ENCODE measurements around the gene DGKG.

DGKG gene

DNA sequence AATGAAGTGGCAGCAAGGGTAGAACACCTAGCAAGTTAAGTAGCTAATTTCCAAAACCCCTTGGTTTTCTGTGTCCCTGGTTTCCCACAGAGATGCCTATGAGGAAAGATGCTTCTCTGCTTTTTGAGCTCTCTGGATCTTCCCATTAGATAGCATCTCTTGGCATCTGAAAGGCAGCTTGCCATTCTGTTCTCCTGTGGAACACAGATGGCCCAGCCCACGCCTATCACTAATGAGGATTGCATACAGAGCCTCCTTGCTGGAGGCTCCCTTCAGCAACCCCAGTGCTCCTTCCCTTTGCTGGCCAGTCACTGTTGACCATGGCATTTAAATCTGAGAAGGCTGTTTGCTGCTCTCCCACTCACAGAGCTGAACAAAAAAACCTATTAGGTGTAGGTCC is 218.8 kb downstream of the DGKG start:
- no peak for DNase-seq (ENCODE audit: low read depth, low spot score)

DNA sequence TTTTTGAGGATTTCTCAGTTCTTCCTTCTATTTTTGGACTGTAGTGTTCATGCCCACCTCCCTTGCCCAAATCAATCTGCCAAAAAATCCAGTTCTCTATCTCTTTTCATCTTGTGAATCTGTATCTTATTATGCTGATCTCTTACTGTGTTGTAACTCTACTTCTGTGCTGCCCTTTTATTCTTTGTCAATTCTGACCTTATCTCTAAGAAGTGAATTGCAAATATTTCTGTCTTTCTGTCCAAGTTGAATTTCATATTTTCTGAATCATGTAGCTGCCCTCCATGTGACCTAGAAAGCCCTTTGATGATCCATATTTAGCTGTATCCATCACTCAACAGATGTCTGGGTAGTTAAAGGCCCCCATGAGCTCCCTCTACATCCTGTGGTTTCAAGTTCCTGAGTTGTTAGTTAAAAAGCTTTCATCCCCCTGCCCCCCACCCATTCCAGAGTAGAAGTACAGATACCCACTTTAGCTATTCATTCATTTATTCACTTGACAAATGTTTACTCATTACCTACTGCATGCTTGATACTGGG is 219.6 kb downstream of the DGKG start:
- no peak for DNase-seq (ENCODE audit: low read depth, low spot score)

DNA sequence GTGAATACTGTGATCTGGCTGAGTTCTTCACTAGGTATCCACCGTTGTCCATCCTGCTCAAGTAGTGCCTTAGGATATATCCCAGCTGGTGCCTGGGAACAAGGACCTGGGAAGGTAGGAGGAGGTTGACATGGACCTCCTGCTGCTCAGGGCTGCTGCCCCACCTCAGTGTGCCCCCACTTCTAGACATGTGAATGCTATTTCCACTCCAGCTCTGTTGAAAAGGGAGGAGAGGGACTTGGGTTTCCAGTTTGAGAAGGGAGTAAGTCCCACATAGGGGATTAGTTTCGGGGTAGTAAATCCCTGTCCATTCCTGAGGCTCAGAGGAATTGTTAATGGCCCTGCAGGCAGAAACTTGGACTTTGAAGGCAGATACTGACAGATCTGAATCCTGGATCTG is 220.2 kb downstream of the DGKG start:
- DNase-seq (ENCODE audit: low read depth, low spot score): no peak

DNA sequence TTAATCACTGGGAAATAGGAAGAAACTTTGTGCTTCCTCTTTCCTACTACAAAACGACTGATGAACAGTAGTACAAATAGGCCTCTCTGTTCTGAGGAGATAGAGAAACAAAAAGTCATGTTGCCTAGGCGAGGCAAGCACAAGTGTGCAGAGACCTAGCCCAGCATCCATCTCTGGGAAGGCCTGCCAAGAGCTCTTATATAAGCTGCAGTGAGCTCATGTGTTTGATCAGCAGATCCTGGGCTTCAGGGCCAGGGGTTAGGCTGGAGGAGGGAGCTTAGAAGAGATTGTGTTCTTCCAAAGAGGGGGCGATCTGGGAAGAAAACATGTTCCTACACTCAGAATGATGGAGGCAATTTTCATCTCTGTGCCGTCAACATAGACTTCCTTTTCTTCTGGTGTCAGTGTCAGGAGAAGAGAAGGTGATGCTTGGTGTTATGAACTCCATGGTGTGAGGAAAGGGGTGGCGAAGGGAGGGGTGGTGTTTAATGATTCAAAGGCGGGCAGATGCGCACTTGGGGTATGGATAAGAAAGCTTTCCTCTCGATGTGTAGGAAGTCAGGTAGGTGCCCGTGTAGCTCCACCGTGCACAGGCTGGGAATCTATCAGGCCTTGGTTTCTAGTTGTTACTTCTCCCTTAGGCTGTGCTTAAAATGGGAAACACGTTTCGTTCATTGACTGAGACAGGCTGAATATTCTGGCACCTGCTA is 223.6 kb downstream of the DGKG start:
- DNase-seq (ENCODE audit: low read depth, low spot score): no peak

DNA sequence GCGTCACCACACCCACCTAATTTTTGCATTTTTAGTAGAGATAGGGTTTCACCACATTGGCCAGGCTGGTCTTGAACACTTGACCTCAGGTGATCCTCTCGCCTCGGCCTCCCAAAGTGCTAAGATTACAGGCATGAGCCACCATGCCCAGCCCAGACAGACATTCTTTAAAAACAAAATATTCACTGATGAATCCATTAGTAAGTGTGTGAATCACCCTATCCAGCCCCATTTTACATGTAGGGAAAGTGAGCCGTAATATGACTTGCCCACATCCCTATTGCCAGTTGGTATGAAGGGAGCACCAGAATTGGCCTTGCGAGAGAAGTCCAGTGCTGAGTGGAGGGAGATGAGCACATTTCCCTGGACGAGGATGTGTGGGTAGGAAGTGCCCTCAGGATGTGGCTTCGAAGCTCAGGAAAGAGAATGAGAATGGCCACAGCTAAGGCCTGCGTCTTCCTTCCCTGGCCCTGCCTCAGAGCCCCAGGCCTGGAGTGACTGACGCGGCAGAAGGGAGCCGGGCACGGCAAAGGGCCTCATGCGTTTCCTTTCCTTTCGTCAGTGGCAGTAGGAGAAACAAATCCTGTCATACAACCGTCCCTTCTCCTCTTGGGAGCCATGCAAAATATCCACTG is 224.9 kb downstream of the DGKG start:
- DNase-seq (ENCODE audit: low read depth, low spot score): no peak

DNA sequence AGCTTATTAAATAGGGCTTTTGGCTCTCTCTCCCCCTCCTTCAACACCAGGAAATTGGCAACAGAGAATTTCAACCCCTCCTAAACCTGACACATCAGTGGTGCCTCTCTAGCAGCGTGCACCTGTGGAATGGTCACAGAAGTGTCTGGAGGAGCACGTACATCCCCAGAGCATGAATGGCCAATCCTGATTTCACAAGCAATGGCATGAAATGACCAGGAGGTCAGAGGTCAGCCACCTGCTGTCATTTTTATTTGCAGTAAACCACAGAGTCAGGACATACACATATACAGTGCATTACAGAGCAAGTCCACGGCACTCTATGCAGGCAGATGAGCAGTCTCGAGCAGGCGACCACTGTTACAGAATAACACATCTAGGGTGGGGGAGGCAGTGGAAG is 228.1 kb downstream of the DGKG start:
- no peak for DNase-seq (ENCODE audit: low read depth, low spot score)

DNA sequence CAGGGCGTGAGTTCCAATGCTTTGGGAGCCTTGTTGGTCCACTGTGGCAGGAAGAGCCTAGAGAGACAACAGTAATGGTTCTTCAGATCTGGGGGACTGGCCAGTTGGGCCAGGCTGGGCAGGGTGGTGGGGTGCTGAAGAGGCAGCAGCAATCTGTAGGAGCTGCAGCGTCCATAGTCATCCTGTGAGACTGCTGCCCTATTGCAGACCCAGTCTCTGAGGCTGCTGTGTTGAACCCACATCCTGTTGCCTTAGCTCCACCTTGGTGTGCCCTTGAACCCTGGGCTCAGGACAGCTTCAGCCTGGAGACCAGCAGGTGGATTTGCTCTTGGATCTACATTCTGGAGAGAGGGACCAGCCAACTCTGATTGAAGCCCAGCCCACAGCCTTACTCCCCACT is 229.5 kb downstream of the DGKG start:
- no peak for DNase-seq (ENCODE audit: low read depth, low spot score)

DNA sequence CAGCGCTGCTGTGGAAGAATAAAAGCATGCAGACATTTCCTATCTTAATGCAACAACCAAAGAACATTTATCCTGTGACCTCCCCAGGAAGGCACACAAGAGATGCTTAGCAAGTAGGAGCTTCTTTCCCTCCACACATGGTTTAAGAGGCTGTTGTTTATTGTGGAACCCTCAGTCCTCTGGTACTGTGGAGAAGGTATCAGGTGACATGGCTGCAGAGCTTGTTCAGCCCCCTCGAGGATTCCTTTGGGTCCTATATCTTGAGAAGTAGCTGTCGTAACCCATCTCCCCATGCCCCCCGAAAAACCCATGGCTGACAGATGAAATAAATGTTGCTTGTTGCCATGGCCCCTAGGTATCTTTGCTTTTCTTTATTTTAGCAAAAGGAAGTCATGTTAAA is 232.8 kb downstream of the DGKG start:
- no peak for DNase-seq (ENCODE audit: low read depth, low spot score)

DNA sequence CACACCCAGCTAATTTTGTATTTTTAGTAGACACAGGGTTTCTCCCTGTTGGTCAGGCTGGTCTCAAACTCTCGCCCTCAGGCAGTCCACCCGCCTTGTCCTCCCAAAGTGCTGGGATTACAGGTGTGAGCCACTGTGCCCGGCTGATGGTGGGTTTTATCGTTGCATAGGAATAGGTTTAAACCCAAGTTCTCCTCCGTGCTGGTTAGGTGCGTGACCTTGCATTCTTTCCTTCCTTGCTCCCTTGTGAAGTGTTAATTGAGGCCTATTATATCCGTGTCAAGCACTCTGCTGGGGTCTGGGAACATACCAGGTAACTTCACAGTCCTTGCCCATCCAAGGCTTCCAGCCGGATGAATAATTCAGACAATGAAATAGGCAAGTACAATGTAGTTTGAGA is 233.9 kb downstream of the DGKG start:
- no peak for DNase-seq (ENCODE audit: low read depth, low spot score)

DNA sequence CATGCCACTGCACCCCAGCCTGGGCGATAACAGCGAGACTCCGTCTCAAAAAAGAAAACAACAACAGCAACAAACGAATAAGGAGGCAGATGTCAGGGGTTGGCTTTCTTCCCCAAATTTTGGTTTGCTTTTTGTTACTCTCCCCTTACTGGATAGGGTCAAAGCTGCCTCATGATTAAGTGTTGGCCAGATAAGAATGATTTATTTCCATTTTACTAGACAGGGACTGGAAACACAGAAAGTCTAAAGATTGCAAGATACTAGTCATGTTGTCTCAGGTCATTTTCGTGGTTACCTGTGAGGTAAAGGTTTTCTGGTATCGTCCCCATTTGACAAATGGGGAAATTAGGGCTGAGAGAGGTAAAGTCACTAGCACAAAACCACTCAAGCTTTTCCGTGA is 234.6 kb downstream of the DGKG start:
- DNase-seq (ENCODE audit: low read depth, low spot score): no peak

DNA sequence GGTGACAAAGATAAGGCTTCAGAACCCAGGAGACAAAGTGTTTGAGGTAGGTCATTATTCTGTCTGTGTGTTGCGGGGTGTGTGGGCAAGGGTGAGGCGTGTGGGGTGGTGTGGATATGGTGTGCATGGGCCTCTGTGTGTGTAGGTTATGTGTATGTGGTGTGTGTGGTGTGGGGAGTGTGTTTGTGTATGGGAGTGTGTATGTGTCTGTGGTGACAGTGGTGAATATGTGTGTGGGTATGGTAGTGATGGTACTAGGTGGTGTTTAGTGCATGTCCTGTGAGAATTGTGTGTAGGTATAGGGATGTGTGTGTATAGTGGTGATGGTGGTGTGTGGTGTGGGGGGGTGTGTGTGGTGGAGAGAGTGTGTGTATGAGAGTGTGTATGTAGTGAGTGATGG is 236.9 kb downstream of the DGKG start:
- no peak for DNase-seq (ENCODE audit: low read depth, low spot score)

DNA sequence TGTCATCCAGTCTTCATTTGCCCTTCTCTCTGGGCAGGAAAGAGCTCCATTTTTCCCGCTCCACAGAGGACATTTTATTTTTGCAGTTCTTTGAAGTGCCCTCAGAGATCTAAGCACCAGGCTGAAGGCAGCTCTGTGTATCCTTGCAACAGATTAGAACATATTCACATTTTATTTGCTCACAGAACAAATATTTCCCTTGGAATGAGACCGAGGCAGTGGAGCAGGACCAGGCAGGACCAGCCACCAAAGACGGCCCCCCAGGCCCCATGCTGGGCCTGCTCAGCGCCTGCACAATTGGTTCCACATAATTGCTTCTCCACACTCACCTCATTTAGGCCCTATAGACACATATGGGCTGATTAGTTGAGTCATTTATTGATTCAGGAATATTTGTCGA is 237.4 kb downstream of the DGKG start:
- no peak for DNase-seq (ENCODE audit: low read depth, low spot score)

DNA sequence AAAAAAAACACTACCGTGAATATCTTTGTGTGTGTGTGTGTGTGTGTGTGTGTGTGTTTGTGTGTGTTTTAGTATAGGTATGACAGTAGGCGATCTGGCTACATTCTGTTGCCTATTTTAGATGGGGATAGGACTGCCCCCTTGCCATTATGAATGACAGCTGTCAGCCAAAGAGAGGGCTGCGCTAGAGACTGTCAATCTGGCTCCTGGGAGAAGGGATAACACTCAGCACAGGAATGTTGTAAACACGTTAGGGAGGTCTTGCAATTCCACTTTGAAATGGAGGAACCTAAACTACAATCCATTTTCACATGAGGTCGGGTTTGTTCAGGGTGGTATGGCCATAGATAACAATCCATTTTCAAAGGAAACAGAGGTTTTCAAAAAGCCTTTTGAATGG is 239.0 kb downstream of the DGKG start:
- no peak for DNase-seq (ENCODE audit: low read depth, low spot score)

DNA sequence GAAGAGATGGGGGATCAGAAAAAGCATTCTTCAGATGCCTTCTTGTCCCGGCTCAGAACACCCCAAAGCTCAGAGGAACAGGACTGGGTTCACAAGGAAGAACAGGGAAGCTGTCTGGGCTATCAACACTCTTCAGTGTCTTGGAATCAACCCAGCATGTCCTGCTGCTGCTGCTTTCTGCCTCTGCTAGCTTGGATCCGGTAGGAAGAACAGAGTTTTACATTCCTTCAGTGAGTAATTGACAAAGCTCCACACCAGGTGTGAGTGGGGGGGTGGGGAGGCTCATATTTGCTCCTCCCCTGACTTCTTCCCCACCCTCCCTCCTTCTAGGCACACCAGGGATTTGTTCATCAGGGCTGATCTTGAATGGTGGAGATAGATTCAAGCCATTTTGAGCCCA is 240.1 kb downstream of the DGKG start:
- no peak for DNase-seq (ENCODE audit: low read depth, low spot score)

DNA sequence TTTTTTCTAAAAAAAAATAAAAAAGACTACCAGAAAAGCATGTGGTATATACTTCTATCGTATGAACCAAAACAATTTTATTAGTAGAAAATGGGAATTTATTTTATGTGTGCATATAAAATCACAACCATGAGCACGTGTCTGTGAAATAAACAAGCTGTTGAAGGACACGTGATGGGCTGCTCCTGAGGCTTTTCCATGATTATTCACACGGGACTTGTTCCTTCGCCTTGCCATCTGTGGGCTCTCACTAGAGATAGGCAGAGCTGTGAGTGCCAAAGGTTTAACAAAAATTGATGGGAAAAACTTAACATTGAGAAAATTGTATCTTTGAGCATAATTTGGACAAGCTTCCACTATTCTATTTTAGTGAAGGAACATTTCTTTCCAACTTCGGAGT is 240.8 kb downstream of the DGKG start:
- no peak for DNase-seq (ENCODE audit: low read depth, low spot score)

DNA sequence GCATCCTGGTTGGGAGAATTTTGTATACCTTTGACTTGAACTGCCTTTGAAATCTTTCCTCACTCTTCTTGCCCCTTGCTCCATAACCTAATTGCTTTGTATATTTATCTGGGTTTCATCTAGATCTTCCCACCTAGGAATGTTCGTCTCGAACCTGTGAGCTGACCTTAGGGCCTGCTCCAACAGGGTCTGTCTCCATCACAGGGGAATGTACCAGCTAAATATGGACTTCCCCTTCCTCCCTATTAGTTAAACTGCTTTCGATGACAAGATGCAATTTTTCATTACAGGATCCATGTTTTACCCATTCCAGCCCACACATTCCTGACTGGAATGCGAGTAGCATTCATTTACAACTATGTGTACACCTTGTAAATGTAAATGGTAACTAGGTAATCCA is 242.5 kb downstream of the DGKG start:
- DNase-seq (ENCODE audit: low read depth, low spot score): no peak

DNA sequence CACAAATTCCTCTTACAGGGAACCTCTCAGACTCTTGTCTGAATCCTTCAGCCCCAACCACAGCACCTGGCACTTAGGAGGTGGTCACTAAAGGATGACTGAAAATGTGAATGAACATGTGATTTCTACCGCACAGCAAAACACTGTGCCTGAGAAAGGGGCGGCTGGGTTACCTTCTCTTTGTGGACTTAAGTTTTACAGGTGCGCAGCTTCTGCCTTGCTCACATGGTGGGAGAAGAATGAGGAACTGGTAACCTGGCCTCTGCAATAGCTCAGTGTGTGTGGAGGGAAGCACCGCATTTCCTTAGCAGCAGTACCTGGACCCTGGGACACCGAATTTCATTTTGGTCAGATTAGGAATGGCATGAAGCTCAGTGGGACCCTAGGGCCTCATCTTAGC is 243.3 kb downstream of the DGKG start:
- no peak for DNase-seq (ENCODE audit: low read depth, low spot score)

DNA sequence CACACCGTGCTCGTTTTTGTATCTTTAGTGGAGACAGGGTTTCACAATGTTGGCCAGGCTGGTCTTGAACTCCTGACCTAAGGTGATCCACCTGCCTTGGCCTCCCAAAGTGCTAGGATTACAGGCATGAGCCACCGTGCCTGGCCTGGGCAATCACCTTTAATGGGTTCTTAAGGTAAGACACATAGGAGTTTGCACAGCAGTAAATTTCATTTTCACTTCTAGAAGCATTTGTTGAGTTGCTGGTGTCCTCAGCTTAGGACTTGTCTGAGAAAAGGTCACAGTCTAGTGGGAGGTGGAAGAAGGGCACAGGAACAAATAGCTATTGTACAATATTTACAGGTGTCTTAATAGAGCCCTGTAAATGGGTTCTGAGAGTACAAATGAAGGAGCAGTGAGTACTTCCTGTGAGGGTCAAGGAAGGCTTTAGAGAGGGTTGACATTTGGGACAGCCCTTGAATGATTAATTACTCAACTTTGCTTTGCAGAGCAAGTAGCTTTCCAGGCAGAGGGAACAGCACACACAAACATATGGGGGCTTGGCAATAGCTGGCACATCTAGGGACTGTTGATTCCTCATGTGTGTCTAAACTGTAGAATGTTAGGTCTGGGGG is 244.4 kb downstream of the DGKG start:
- DNase-seq (ENCODE audit: low read depth, low spot score): no peak

DNA sequence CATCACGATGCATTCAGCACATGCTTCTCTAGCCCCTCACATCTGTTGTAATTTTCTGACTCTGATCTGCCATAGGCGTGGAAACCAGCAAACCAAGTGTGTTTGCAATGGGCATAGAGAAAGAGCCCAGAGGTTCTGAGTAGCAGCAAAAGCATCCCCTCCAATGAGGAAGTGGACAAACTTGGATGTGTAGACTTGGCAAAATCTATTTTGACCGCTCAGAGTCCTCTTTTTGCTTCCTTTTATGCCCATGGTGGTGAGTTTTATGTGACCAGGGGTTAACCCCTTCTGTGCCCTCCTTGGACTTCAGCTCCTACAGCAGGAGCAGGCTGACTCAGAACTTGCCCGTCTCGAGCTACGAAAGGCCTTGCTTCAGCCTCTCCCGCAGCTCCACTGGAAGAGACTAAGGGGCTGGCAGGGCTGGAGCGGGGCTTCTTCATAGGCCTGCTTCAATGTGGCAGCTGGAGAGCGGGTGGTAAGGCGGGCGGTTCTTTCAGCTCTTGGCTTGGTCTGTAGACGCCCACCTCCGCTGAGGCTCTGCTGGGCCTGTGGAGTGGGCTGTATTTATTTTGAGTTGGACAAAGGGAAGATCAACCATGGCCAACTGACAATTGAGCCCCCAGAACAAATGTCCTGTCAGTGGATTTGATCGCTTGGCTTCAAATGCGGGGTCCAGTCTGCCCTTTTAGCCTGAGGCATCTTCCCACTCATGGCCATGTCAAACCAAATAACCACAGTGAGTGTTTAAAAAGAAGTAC is 246.6 kb downstream of the DGKG start:
- no peak for DNase-seq (ENCODE audit: low read depth, low spot score)

DNA sequence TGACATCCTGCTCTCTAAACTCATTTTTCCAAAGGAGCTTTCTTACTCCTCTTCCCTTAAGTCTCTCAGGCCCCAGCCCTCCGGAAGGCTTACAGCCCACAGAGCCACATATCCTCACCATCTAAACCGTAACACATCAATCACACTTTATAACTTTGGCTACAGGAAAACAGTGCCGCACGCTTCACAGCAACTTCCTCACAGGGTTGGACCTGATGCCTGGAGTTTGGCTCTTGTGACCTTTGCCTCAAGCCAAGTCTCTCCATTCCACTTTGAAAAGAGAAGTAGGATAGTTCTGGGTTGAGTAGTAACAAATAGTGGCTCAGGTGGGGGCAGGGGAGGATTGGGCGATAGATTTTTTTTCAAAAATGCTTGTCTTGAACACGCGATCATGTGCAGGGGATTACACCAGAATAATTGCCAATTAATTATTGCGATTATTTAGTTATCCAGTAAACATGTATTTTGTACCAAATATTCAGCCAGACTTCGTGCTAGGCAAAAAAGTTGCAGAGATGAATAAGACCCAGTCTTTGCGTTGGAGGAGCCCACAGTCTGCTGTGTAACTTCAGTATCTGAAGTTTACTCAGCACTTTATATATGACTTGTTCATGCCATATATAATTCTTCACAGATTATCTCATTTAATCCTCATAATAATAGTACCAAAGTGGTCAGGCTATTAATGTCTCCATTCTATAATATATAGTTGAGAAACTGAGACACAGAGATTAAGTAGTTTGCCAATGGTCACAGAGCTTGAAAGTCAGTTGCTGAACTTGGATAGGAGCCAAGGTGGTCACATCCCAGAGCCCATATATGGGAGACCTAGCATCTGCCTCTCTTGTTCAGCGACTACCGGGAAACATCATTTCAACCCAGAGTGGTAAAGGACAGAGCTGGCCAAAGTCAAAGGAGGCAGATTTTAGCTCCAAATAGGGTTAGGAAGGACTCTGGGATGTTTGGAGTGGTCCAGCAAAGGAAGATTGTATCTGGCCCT is 250.8 kb downstream of the DGKG start:
- DNase-seq (ENCODE audit: low read depth, low spot score): no peak

All from smooth muscle cell of the brain vasculature (primary cell).